ENCODE measurements around the gene ADARB2.

Gene ADARB2

DNA sequence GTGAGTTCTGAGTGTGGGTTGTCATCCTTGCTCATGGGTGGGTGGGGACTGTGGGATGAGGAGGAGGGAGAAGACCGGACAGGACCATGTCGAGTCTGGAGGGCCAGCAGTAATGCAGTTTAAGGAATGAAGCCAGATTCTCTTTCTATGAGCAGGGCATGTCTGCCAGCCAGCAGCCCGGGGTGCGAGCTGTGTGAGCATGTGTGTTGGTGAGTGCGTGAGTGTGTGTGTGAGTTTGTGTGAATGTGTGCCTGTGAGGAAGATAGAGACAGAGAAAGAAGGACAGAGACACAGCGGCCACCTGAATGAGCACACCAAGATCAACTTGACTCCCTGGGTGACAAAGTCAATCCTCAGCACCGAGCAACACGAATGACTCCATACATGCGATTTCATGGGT lies 52.3 kb downstream of the ADARB2 start:
- DNase-seq: no peak

DNA sequence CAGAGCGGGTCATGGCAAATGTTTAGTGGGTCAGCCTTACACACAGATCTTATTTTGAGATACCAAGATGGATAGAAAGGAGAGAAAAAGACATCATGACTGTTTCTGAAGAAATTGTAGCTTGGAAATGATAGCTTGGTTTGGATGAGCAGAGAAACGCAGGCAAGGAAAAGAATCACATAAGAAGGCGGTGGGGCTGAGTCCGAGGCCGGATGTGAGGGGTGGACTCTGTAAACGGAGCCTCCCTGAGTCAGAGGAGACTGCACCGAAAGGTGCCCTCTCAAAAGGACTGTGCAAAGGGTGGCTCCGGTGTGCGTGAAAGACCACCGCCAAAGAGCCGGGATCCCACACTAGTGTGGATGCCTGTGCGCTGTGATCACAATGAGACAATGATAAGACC lies 53.7 kb downstream of the ADARB2 start:
- no peak for DNase-seq

DNA sequence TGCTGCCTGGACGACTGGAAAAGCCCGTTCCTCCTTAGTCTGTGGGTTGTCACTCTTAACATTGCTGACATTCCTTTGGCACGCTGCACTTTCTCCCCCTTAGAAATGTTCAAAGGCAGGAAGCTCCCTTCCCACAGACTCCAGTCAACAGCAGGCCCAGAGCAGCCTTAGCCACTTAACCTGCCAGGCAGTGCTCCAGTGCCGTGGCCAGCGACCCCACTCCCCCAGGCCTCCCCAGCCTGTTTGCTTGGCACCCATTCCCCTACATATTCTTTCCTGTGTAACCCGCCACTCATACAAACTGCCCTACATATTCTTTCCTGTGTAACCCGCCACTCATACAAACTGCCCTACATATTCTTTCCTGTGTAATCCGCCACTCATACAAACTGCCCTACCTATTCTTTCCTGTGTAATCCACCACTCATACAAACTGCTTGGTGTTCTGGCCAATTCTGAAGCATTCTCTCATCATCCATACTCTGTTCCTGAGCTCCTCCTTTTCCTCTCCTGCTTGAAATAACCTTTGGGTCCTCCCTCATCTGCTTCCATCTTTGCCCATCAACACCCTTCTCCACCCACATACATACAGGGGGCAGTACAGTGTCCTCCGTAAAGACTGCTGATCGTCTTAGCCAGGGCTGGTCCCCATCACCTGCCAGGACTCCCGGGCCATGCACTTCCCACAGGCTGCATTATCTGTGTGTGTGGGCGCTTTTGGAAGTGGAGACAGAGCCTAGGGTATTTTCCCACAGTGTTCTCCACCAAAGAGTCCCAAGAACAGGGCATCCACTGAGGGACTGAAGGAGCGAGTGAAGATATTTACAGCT lies 57.3 kb downstream of the ADARB2 start:
- DNase-seq: no peak

DNA sequence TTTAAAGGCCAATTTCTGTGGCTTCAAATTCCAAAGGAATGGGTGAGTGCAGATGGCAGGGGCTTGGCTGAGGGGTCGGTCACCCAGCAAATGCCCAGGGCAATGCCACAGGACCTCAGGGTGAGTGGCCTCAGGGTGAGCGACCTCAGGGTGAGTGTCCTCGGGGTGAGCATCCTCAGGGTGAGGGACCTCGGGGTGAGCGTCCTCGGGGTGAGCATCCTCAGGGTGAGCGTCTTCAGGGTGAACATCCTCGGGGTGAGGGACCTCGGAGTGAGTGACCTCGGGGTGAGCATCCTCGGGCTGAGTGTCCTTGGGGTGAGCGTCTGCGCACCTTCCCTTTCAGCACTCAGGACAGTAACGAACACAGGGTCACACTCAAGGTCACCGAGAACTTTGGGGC lies 59.2 kb downstream of the ADARB2 start:
- DNase-seq: no peak

DNA sequence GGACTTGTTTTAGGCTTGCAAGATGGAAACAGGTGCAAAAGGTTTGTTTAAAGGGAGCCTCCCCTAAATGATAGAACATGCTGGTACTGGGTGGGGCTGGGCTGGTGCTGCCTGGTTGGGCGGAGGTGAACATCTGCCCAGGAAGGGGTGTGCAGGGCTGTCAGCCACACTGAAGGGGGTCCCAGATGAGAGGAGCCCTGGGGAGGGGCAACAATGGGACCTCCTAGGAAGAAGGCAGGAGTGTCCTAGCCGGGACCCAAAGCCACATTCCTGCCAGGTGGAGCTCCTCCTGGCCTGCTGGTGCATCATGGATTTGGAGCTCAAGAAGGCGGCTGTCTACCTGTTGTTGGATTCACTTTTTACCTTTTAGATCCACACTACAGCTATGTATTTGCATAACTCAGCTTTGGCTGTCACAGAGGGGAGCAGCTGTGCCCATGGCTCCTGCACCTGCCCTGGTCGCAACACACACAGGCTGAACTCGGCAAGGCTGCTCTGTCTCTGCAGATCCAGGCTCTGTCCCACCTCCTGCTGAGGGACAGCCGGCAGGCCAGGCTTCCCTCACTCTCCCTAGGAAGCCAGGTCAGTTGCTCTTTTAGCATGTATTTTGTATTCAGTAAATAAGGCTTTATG lies 59.9 kb downstream of the ADARB2 start:
- no peak for DNase-seq

DNA sequence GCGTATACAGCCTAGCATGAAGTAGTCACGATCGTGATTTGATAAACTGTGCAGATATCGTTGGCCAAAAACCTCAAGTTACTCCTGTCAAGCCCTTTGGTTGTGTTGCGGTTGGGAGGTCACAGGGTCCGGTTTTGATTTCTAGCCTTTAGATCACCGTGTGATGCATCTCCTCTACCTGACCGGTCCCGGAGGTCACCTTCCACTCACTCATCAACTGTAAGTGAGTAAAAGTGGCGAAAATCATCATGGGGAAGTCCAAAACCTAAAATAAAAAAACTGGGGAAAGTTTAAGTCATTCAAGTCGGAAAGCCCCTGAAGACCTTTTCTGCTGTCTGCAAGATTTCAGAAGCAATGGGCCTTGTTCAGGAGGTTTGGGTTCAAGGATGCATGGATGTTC lies 62.8 kb downstream of the ADARB2 start:
- no peak for DNase-seq

DNA sequence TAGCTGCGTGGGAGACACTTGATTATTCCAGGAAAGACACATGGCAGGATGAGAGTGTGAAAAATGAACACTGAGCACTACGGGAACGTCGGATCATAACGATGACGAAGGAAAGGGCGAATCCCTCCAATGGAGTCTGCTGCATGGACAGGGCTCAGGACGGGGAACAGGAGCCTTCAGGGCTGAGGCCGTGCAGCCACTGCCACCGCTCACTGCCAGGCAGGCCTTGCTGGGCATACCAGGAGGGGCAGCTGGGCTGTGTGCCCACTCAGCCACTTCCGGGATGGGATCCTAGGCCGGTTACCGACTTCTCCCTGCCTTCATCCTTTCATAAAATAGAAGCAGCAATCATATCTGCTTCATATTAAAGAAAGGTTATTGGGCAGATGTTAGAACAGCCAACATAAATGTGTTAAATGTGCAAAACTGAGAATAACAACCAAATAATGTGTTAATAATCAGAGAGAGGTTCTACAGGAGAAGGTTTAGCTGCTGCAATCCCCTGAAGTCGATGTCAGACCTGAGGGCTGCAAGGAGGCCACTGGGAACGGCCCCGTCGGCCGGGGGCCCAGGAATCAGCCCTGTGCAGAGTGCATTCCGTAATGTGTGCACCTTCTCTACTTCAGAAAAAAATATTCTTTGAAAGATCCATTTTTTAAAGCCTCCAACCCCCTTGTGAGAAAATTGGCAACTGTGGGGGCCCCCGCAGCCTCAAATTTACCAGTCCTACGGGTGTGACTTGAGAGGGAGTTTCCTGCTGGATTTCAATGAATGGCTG lies 63.6 kb downstream of the ADARB2 start:
- no peak for DNase-seq

DNA sequence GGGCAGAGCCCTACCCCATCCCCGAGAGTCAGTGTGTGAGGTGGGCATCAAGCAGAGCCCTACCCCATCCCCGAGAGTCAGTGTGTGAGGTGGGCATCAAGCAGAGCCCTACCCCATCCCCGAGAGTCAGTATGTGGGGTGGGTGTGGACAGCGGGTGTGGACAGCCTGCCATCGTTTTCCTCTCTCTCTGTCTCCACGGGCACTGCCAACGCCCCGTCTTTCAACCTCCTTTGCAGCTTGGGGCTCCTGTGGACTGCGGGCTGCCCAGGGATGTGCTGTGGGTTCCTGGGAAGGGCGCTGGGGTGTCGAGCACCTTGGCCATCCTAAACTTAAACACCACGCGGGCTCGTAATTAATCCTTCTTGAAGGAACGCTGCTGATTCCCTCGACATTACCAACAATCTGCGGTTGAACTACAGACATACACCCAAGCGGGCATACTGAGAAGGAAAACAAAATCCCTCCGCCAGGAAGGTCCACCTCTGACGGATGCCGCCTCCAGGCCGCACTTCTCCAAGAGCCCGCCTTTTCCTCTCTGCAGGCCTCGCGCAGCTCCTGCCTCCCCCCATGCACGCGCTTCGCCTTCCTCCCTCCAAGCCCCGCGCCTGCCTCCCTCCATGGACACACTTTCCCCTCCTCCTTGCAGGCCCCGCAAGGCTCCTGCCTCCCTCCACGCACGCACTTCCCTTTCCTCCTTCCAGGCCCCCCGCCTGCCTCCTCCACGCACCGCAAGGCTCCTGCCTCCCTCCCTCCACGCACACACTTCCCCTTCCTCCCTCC lies 65.1 kb downstream of the ADARB2 start:
- DNase-seq: no peak

DNA sequence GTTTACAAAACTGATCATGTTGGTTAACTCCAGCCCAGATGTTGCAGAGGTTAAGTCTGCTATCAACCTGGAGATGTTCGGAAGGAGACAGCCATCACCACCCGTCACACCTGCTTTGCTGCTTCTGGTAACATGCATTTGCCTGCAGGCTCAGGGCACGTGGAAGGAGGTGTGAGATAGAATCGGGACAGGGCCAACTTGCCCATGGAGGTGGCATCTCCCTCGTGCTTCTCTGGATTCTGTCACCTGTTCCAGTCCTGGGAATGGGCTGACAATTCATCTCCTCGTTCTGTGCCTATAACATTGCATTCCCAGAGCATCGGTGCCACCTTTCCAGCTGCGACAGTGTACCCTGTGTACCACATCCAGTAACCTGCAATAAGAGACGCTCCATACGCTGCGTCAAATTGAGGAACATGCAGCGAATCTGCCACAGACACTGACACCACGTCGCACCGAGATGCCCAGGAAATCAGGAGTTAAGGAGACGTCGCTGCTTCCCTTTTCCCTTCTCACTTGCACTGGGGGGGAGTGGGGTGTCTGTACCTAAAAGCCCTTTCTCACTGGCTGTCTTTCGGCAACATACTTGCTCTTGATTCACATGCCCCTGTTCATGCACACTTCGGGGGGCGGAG lies 65.8 kb downstream of the ADARB2 start:
- DNase-seq: no peak

DNA sequence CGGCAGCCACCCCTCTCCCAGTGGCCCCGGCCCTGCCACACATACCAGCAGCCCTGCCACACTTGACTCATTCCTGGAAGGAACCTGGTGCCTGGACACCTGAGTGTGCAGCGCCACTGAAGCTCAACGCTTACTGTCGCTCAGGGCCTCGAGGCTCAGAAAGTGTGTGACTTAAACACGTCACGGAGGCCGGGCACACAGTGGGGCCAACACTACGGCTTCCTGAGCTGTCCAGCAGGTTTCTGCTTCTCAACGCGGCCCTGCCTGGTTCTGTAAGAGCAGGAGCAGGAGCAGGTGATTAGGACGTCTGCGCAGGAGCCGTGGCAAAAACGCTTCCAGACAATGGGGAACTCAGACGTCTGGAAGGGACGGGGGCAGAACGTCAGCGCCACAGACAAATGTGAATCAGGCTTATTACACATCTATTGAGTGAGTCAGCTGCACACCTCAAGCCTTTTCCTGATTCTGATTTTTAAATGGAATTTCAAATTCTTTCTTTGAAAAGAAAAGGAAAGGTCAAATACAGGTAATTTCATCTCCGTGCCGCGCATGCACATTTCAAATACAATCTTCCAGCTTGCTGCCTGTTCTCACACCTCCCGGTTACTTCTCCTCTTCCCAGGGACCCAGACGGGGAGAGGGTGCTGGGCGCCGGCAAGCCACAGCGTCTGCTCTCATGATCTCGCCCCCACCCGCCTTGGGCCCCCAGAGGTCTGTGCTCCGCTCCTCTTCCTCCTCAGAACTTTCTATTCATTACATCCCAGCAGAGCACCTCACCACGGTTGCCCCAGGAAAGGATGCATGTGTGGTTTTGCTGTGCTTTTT lies 66.6 kb downstream of the ADARB2 start:
- no peak for DNase-seq

DNA sequence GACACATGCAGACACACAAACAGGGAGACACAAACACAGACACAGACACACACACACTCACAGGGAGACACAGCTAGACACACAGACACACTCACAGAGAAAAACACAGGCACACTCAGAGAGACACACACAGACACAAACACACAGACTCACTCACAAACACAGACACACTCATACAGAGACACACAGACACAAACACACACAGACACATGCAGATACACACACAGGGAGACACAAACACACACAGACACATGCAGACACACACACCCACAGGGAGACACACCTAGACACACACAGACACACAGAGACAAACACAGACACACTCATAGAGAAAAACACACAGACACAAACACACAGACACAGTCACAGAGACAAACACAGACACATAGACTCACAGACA lies 67.9 kb downstream of the ADARB2 start:
- no peak for DNase-seq

DNA sequence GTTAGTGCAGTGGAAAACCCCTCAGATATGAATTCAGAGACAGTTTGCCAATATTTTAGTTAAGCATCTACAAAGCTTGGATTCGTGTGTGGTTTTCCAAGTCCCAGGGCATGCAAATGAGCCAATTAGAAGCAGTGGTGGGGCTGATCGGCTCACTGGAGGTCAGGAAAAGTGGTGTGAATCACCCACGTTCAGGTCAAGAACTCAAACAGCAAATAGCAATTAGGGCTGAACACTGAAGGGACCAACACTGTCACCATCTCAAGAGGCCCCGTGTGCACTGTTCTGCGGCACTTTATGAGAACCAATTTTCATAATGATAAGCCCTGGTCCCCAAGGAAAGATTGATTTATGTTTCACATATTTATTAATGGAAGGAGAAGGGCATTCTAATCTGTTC lies 68.9 kb downstream of the ADARB2 start:
- DNase-seq: no peak

DNA sequence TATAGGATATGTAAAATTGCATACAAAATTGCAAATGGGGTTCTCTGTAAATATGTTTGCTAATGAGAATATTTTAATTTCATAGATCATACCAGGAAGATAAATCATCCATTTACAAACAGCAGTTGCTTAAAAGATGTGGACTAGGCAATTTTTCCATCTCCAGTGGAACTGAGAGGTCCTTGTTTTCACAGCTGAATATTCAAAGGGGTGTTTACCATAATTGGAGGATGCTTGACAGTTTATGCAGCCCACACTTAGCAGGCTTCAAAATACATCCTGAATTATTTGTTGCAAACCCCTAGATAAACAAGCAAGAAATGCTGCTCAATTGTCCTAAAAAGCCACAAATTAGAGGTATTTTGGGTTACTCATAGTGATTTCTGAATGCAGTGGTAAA lies 69.9 kb downstream of the ADARB2 start:
- DNase-seq: no peak

DNA sequence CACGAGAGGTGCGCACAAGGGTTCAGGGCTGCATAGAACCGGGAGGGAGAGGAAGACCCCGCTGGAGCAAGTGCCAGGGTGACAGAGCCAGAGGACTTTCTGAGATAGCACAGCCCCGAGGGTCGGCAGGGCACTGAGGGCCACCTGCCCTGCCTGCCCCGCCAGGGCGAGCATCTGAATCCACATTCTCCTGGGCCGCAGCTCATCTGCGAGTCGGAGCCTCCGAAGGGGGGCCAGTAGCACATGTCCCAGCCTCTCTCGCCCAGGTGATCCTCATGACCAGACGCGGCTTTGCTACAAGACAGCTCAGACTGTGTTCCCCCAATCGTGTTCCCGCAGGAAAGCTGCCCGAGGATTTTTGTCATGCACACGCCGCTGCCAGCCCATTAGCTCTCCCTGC lies 71.2 kb downstream of the ADARB2 start:
- no peak for DNase-seq

DNA sequence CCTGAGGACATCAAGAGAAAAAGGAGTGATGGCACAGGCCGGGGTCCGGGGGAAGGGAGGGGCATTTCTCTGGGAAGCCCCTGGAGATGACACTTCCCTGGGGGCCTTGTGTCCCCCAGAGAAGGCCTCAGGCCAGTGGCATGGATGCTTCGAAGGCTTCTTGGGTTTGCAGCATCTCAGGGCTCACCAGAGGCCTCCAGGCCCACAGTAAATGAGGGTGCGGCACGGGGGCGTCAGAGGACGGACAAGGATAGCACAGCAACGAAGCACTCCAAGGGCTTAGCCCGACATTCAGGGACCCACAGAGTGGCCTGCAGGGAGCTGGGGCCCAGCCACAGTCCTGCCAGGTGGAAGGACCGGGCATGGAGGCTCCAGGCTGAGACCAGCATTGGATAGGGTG lies 71.6 kb downstream of the ADARB2 start:
- DNase-seq: no peak

DNA sequence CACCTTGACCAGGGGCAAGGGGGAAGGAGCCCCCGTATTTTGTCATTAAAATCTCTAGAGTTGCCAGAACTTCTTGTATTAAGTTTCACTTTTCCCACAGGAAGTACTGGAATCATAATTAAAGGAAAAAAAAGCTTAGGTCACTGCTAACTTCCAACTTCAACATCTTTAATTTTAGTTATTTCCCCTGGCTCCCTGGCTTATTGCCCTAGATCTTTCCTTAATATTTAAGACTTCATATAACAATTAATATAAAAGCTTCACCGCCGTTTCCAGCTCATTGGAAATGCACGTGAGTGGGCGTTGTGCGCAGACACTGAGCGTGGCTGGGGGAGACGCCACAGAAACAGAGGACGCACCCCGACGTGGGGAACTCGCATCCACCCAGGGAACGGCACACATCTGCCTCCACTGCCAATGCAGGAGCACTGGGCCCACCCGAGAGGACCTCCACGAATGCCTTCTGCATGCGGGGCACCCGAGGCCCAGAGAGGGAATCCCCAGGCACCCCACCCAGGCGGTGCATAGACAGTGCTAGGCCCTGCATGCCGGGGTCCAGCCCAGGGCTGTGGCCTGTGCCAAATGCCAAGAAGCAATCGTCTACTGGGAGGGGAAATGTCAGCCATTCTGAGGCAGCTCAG lies 72.2 kb downstream of the ADARB2 start:
- DNase-seq: no peak

DNA sequence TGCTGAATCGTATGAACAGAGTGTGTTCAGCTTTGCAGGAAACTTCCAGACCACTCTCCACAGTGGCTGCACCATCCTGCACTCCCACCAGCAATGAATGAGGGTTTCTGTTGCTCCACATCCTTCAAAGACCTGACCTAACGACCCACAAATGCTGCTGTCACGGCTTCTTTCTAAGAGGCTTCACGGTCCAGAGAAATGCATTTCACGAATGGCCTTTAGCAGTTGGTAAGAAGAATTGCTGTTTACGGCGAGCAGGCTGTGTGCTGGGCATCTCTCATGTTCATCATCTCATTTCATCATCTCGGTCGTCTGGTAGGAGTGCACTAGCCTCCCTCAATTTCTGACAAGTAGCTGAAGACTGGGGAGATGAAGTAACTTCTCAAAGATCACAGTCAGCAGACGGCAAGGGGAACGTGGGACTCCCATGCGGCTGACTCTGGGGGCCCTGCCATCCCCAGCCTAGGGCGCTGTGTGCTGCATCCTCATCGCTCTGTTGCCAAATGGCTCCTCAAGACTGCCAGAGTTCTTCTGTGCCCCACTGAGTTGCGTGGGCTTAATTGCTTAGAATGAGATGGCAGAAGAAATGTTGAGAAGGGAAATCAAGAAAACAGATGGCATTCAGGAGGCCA lies 72.9 kb downstream of the ADARB2 start:
- no peak for DNase-seq

DNA sequence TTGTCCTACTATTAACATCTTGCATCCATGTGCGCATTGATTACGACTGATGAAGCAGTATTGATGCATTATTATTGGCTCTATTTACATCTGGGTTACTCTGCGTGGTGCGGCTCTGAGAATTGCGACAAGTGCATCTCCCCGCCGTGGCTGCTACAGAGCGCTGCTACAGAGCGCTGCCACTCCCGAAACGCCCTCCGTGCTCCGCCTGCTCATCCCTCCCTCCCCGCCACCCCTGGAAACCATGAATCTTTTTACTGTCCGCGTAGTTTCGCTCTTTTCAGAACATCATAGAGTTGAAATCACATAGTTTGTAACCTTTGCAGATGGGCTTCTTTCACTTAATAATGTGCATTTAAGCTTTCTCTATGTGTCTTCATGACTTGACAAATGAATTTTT lies 74.1 kb downstream of the ADARB2 start:
- no peak for DNase-seq

DNA sequence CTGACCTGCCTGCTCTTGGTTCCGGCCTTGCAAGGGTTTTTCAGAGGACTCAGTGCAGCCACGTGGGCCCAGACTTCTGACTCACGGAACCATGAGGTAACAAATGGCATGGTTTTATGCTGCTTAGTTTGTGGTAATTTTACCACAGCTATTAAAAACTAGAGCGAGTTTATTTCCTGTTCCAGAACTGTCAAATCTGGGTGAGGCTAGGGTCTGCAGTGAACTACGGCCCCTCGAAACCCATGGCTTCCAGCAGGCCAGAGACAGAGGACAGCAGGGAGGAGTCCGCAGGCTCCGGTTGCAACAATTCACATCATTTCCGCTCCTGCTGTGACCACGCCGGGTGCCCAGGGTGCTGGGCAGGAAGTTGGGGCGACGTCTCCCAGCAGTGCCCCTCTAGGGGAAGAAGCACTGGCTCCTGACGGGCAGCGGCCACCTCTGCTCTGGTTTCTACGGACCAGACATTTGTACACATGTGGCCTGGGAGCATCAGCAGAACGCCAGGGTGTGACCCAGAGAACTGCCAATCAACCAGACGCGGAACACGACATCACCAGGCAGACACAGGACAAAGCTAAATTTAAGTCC lies 74.8 kb downstream of the ADARB2 start:
- DNase-seq: no peak

DNA sequence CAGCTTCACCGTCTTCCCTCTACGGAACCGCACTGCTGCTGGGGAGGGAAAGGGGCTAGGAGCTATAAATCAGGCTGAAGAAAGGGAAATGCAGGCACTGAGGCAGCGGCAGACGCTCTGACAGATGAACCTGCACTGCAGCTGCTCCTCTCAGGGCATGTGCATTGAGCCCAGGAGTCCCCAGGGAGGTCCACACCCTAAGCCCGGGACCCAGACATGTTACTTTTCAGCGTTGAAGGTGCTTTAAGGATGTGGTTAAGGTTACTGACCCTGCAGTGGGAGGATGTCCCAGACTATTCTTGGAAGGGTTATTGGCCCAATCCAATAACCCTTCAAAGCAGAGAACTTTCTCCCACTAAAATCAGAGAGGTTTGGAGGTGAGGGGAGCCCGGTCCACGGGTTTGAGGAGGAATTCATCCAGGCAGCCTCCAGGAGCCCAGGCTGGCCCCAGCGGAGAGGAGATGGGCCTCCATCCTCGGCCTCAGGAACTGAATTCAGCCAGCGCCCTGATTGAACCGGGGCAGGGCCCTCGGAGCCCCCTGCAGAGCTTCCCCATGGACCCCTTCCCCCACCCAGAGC lies 75.4 kb downstream of the ADARB2 start:
- DNase-seq: no peak
